Caki2 (cell line): ENCODE data around the gene C11orf91. TPM values are rescaled to one million over a fixed set of nuclear protein-coding genes. Genes with fewer than 3 reads are reported as not detected.

Experiments used
- DNase-seq: peaks from one replicate; pipeline ENCODE4 v3.0.0-alpha.2; 2015; ENCODE audit warnings: low read depth
- in situ Hi-C: cut with HindIII; loops from 2 replicates; pipeline ENCODE4 v1.10.0; 2016; ENCODE audit warnings: low sequenced_read_pairs, low pct_unique_long_range_greater_than_20kb, mixed read lengths
- total RNA-seq: library from RNA; depleted of rRNA; stranded (reverse); fragments of >200 nt; shearing (Covaris generic); gene quantifications from 2 replicates; pipeline ENCODE4 v1.2.3, GENCODE V29; 2014; ENCODE audit warnings: low replicate concordance

The C11orf91 gene
- total RNA-seq, 1 experiment from 2014 or later: not detected

- in situ Hi-C loops: no loop called here
- DNase-seq: no peak
Measured at GRCh38 chr11:33701302-33702230, 940 bp upstream of the C11orf91 start.

GRCh38 chr11:33700063-33700501 is 544 bp downstream of the C11orf91 start:
- no peak for DNase-seq
- in situ Hi-C loops: no loop called here

GRCh38 chr11:33699515-33700062 is 1.0 kb downstream of the C11orf91 start:
- in situ Hi-C loops: no loop called here
- no peak for DNase-seq

- DNase-seq: no peak
- in situ Hi-C loops: no loop called here
Measured at GRCh38 chr11:33698921-33699320, 1.7 kb downstream of the C11orf91 start.

GRCh38 chr11:33697997-33698396 is 2.6 kb downstream of the C11orf91 start:
- in situ Hi-C loops: no loop called here
- DNase-seq: no peak

- in situ Hi-C loops: no loop called here
- no peak for DNase-seq
Measured at GRCh38 chr11:33696931-33697638, 3.5 kb downstream of the C11orf91 start.

- DNase-seq: no peak
- in situ Hi-C loops: no loop called here
Measured at GRCh38 chr11:33696411-33696810, 4.2 kb downstream of the C11orf91 start.

- peak; percentile 58 for DNase-seq
- in situ Hi-C loops: no loop called here
Measured at GRCh38 chr11:33695051-33695566, 5.5 kb downstream of the C11orf91 start.

GRCh38 chr11:33694346-33695050 is 6.1 kb downstream of the C11orf91 start:
- DNase-seq: no peak
- in situ Hi-C loops: no loop called here

- in situ Hi-C loops: no loop called here
- DNase-seq: no peak
Measured at GRCh38 chr11:33692541-33692940, 8.1 kb downstream of the C11orf91 start.

GRCh38 chr11:33692013-33692504 is 8.6 kb downstream of the C11orf91 start:
- DNase-seq: peak; percentile 89
- in situ Hi-C loops: no loop called here

- in situ Hi-C loops: no loop called here
- DNase-seq: peak; percentile 57
Measured at GRCh38 chr11:33691066-33691864, 9.4 kb downstream of the C11orf91 start.

- in situ Hi-C loops: no loop called here
- DNase-seq: peak; percentile 92
Measured at GRCh38 chr11:33690290-33691065, 10.1 kb downstream of the C11orf91 start.

GRCh38 chr11:33689501-33689900 is 11.1 kb downstream of the C11orf91 start:
- DNase-seq: no peak
- in situ Hi-C loops: no loop called here

- no peak for DNase-seq
- in situ Hi-C loops: no loop called here
Measured at GRCh38 chr11:33689085-33689484, 11.5 kb downstream of the C11orf91 start.

- DNase-seq: peak; percentile 47
- in situ Hi-C loops: no loop called here
Measured at GRCh38 chr11:33687733-33688479, 12.7 kb downstream of the C11orf91 start.
